NCI-H187 (cell line): ENCODE measurements around the gene CAVIN3.

ENCODE experiments used
- DNase-seq, 2 experiments: peaks; one replicate each; lab custom pipeline; 2025; lab: John Stamatoyannopoulos, UW

The CAVIN3 gene

DNA sequence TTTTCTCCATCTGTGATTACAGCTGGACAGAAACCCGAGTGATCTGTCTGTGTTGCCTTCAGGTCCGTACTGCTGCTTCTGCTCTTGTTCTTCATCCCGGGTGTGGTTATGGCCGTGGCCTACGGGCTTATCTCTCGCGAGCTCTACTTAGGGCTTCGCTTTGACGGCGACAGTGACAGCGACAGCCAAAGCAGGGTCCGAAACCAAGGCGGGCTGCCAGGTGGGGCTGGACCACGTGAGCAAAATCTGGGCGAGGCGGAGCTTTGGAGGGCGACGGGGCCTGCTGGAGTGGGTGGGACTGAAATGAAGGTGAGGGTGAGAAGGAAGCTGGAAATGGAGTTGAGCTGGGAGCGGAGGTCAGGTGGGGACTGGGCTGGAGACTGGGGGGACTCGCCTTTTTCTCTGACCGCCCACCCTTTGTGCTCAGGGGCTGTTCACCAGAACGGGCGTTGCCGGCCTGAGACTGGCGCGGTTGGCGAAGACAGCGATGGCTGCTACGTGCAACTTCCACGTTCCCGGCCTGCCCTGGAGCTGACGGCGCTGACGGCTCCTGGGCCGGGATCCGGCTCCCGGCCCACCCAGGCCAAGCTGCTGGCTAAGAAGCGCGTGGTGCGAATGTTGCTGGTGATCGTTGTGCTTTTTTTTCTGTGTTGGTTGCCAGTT lies 49.6 kb downstream of the CAVIN3 start:
- DNase-seq, result no peak

GRCh38 chr11:6269994-6270393 lies 50.3 kb downstream of the CAVIN3 start:
- DNase-seq, result no peak
